B cell (primary cell): ENCODE data around the gene MANEA.

Experiments
- CTCF ChIP-seq: fragments of 200-600 bp; IDR thresholded peaks from one replicate; pipeline ENCODE4 v1.8.0; 2022; ENCODE audit warnings: antibody characterized with exemption, mild to moderate bottlenecking
- EZH2 ChIP-seq: IDR thresholded peaks from 2 replicates; pipeline ENCODE4 v1.6.1; 2012; ENCODE audit warnings: borderline replicate concordance, low read depth, mild to moderate bottlenecking, moderate library complexity, low read length; ENCODE audit not compliant: insufficient read depth, poor library complexity, severe bottlenecking

- TF ChIP-seq CTCF (no peak), EZH2 (no peak)
Measured at GRCh38 chr6:95545226-95545625, 32.1 kb upstream of the MANEA start.
